ENCODE results near the gene DEDD.
"Not testable (repeated sequence)": the region's sequence is repeated elsewhere in the genome, so short reads cannot be mapped to it uniquely, and the experiment has no call there.

Gene DEDD

GRCh38 chr1:161119092-161119903 lies 13.2 kb downstream of the DEDD start:
- peak; percentile 83 to 84 for DNase-seq (ENCODE audit: low read depth in 2 of 2)
- TF ChIP-seq, protein P1, sequence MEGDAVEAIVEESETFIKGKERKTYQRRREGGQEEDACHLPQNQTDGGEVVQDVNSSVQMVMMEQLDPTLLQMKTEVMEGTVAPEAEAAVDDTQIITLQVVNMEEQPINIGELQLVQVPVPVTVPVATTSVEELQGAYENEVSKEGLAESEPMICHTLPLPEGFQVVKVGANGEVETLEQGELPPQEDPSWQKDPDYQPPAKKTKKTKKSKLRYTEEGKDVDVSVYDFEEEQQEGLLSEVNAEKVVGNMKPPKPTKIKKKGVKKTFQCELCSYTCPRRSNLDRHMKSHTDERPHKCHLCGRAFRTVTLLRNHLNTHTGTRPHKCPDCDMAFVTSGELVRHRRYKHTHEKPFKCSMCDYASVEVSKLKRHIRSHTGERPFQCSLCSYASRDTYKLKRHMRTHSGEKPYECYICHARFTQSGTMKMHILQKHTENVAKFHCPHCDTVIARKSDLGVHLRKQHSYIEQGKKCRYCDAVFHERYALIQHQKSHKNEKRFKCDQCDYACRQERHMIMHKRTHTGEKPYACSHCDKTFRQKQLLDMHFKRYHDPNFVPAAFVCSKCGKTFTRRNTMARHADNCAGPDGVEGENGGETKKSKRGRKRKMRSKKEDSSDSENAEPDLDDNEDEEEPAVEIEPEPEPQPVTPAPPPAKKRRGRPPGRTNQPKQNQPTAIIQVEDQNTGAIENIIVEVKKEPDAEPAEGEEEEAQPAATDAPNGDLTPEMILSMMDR (IDR thresholded peaks at IDR 0.05; ENCODE audit: low read depth, low read length) = peak; percentile 53
- peak overlapping the region; percentile 83 to 100 for H3K4me3 ChIP-seq (replicated peaks in 1 of 2; ENCODE audit: low read depth in 2 of 2, low read length in 2 of 2)

DNA sequence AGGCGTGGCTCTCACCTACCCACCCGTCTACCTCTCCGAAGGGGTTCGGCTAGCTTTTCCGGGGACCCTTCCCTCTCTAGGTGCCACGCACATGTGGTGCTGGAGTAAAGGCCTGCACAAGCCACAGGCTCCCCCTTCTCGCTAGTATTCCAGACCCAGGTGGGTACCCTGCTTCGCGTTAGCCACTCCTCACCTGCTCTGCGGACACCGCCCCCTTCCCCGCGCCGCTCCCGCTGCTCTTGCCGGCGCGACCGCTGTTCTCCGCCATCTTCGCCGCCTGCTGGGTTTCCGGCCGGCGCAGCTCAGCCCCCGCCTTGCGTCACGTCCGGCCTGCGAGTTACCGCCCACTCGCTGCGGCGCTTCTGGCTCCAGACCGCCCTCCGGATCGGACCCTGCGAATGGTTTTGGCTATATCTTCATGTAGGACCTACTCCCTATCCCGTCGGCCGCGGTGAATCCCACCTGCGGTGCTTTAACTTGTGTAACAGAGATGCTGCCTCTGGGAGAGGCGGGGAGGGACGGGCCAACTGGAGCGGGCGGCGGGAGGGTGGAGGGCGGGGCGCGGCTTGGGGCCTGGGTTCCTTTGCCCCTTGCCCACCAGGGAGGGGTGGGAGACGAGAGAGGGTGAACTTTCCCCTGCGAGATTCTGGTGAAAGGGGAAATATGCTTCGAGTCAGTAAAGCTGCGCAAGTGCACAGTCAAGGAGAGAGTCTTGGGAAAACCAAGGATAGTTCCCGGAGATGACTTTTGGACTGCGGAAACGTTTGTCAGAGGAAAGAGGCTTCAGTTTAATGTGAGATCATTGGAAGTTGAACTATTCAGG lies 14.5 kb downstream of the DEDD start, which contains the start of the genes NIT1 and PFDN2:
Gene NIT1, plus strand, starts transcription at position 347 of the 823 bp plus-strand sequence. Its CDS starts 72 bp downstream, at position 419.
Gene PFDN2, minus strand, starts transcription at position 279 of the 823 bp plus-strand sequence. Its CDS starts 11 bp downstream, at position 268.
- peak within 1 kb of the TSS; percentile 83 to 100 for H3K4me3 ChIP-seq (replicated peaks in 1 of 2; ENCODE audit: low read depth in 2 of 2, low read length in 2 of 2)
- TF ChIP-seq, protein P1 (IDR thresholded peaks at IDR 0.05; ENCODE audit: low read depth, low read length) = no peak
- peak; percentile 80 to 90 for DNase-seq (ENCODE audit: low read depth in 2 of 2)

GRCh38 chr1:161115961-161116360 lies 16.5 kb downstream of the DEDD start:
- not testable (repeated sequence) for H3K4me3 ChIP-seq (replicated peaks in 1 of 2; ENCODE audit: low read depth in 2 of 2, low read length in 2 of 2); DNase-seq (ENCODE audit: low read depth in 2 of 2)

DNA sequence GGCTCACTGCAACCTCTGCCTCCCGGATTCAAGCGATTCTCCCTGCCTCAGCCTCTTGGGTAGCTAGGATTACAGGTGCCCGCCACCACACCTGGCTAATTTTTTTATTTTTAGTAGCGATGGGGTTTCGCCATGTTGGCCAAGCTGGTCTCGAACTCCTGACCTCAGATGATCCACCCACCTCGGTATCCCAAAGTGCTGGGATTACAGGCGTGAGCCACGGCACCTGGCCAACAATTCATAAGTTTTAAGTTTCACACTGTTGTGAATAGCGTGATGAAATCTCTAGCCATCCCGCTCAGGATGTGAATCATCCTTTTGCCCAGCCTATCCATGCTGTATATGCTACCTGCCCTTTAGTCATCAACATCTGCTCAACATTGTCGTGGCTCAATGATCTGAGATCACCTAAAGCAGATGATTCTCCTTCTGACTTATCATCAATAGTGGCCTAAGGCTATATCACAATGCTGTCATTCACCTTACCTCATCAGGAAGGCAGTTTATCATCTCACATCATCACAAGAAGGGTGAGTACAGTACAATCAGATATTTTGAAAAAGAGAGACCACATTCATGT lies 17.2 kb downstream of the DEDD start:
- H3K4me3 ChIP-seq (replicated peaks in 1 of 2; ENCODE audit: low read depth in 2 of 2, low read length in 2 of 2) = no peak overlapping the region
- DNase-seq (ENCODE audit: low read depth in 2 of 2) = peak; percentile 84 to 98
- TF ChIP-seq, protein P1 (IDR thresholded peaks at IDR 0.05; ENCODE audit: low read depth, low read length) = no peak

DNA sequence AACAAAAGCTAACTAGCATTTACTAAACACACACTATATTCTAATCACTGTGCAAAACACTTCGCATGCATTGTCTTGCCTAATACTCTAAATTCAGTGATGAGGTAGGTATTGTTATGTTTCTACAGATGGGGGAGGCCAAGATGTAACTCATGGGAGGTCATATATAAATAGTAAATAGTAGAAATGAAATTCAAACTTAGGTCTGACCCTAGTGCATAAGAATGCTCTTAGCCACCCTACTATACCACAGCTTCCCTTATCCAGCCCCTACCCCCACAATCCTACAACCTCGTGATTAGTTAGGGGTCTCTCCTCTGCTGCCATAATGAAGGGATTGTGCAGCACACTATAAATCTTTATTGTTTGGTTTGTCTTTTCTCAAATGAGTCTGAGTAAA lies 17.9 kb downstream of the DEDD start:
- DNase-seq (ENCODE audit: low read depth in 2 of 2) = no peak
- H3K4me3 ChIP-seq (replicated peaks in 1 of 2; ENCODE audit: low read depth in 2 of 2, low read length in 2 of 2) = no peak overlapping the region

GRCh38 chr1:161113915-161114314 lies 18.6 kb downstream of the DEDD start:
- no peak for DNase-seq (ENCODE audit: low read depth in 2 of 2)
- TF ChIP-seq, protein P1 (IDR thresholded peaks at IDR 0.05; ENCODE audit: low read depth, low read length) = no peak
- no peak overlapping the region for H3K4me3 ChIP-seq (replicated peaks in 1 of 2; ENCODE audit: low read depth in 2 of 2, low read length in 2 of 2)

More for the DNA sequence above, 17.9 kb downstream of the DEDD start:
- TF ChIP-seq, protein P1 (IDR thresholded peaks at IDR 0.05; ENCODE audit: low read depth, low read length) = no peak

Measured in cardiac fibroblast (primary cell).